Endothelial cell of umbilical vein (primary cell): ENCODE results near the gene HCLS1. TPM values are rescaled to one million over a fixed set of nuclear protein-coding genes. Genes with fewer than 3 reads are reported as not detected.

ENCODE experiments used
- BruUV-seq: library from RNA; stranded (reverse); fragments of 400-500 nt; replicated peaks from 2 replicates; lab custom pipeline; 2021; lab: Mats Ljungman, UMichigan
- CTCF ChIA-PET: fragments of 300-600, 350-600 bp; sonication (Branson Sonifier 250); formaldehyde crosslinking; loops from one replicate; lab custom pipeline; 2021; ENCODE audit warnings: antibody characterized with exemption, inconsistent platforms; lab: Charles Lee
- POLR2A ChIA-PET: fragments of 300-600, 350-600 bp; sonication (Branson Sonifier 250); formaldehyde crosslinking; loops from one replicate; lab custom pipeline; 2021; ENCODE audit warnings: antibody characterized with exemption, inconsistent platforms; lab: Charles Lee
- DNase-seq: peaks from one replicate; pipeline ENCODE4 v3.0.0-alpha.2; 2011; ENCODE audit warnings: low read depth, low spot score
- FAIRE-seq: peaks from 2 replicates; lab custom pipeline; 2011; peaks lifted over from hg19 to GRCh38; lab: Jason Lieb, UNC
- H2AFZ ChIP-seq: 2 replicates; pipeline ENCODE4 v1.6.0; 2012; ENCODE audit warnings: low read depth, low read length, control low read depth, inconsistent platforms
- H3K27ac ChIP-seq: 2 replicates; pipeline ENCODE4 v1.5.1; 2011; ENCODE audit warnings: low read depth, mild to moderate bottlenecking, control low read depth, low read length, moderate library complexity; ENCODE audit not compliant: insufficient read depth
- H3K27me3 ChIP-seq, 2 experiments: 2 replicates each; pipeline versions ENCODE4 v1.6.0 to v1.6.1; 2011; ENCODE audit warnings: low read length in 2 of 2, mixed read lengths in 1 of 2; ENCODE audit not compliant: control insufficient read depth in 2 of 2, insufficient read depth in 2 of 2
- H3K36me3 ChIP-seq, 2 experiments: 2 replicates in 1 of 2; 3 replicates in 1 of 2; pipeline ENCODE4 v1.5.1; 2011; ENCODE audit warnings: low read length in 2 of 2, mild to moderate bottlenecking in 1 of 2, moderate library complexity in 1 of 2; ENCODE audit not compliant: control insufficient read depth in 2 of 2, insufficient read depth in 2 of 2; ENCODE audit errors: extremely low read depth in 1 of 2
- H3K4me1 ChIP-seq: 3 replicates; pipeline ENCODE4 v1.5.1; 2011; ENCODE audit warnings: mild to moderate bottlenecking, low read length; ENCODE audit not compliant: control insufficient read depth, insufficient read depth; ENCODE audit errors: extremely low read depth
- H3K4me2 ChIP-seq: 2 replicates; pipeline ENCODE4 v1.6.1; 2011; ENCODE audit warnings: low read length, control low read depth, mixed read lengths; ENCODE audit not compliant: insufficient read depth
- H3K4me3 ChIP-seq, 3 experiments: fragments of 200-600 bp in 1 of 3; sonication (generic), shearing (Covaris generic) in 1 of 3; replicated peaks in 1 of 3; 2 replicates each; pipeline ENCODE4 v1.5.1; 2011 to 2016; ENCODE audit warnings: control low read depth in 3 of 3, low read length in 3 of 3, mild to moderate bottlenecking in 2 of 3, inconsistent platforms in 1 of 3, low read depth in 1 of 3, moderate library complexity in 1 of 3; ENCODE audit not compliant: insufficient read depth in 1 of 3
- H3K79me2 ChIP-seq: 2 replicates; pipeline ENCODE4 v1.6.0; 2012; ENCODE audit warnings: low read length, inconsistent platforms; ENCODE audit not compliant: control insufficient read depth, insufficient read depth
- H3K9ac ChIP-seq: replicated peaks from 2 replicates; pipeline ENCODE3; 2011; ENCODE audit warnings: low read length, control low read depth; ENCODE audit not compliant: insufficient read depth; ENCODE audit errors: extremely low read depth
- H3K9me1 ChIP-seq: replicated peaks from 3 replicates; pipeline ENCODE4 v1.6.0; 2011; ENCODE audit warnings: mild to moderate bottlenecking, low read length; ENCODE audit not compliant: control insufficient read depth, insufficient read depth; ENCODE audit errors: extremely low read depth
- H3K9me3 ChIP-seq: replicated peaks from 2 replicates; pipeline ENCODE4 v1.5.1; 2012; ENCODE audit warnings: low read length, inconsistent platforms; ENCODE audit not compliant: control insufficient read depth, insufficient read depth
- H4K20me1 ChIP-seq: replicated peaks from 2 replicates; pipeline ENCODE3; 2011; ENCODE audit warnings: mild to moderate bottlenecking, low read length; ENCODE audit not compliant: control insufficient read depth, insufficient read depth; ENCODE audit errors: extremely low read depth
- CTCF ChIP-seq, 2 donors: IDR thresholded peaks; 1 replicate in 1 of 2; 2 replicates in 1 of 2; pipeline ENCODE4 v1.5.1; 2011; ENCODE audit warnings: low read length in 2 of 2, mild to moderate bottlenecking in 2 of 2, moderate library complexity in 2 of 2, control low read depth in 1 of 2, inconsistent platforms in 1 of 2, low read depth in 1 of 2; ENCODE audit not compliant: insufficient read depth in 1 of 2; ENCODE audit errors: extremely low read depth in 1 of 2
- EZH2 ChIP-seq: IDR thresholded peaks from 2 replicates; pipeline ENCODE4 v1.6.1; 2012; ENCODE audit warnings: borderline replicate concordance, low read depth, mild to moderate bottlenecking, moderate library complexity, low read length, inconsistent platforms; ENCODE audit not compliant: severe bottlenecking
- FOS ChIP-seq: IDR thresholded peaks from 2 replicates; pipeline ENCODE4 v1.6.1; 2011; ENCODE audit warnings: mild to moderate bottlenecking, low read length, moderate library complexity, borderline replicate concordance; ENCODE audit not compliant: insufficient read depth
- GATA2 ChIP-seq: IDR thresholded peaks from 2 replicates; pipeline ENCODE4 v1.7.0; 2011; ENCODE audit warnings: low read depth, mild to moderate bottlenecking, moderate library complexity, mixed read lengths, low read length; ENCODE audit not compliant: insufficient read length, insufficient read depth
- JUN ChIP-seq: IDR thresholded peaks from 2 replicates; pipeline ENCODE4 v1.6.1; 2011; ENCODE audit warnings: borderline replicate concordance, low read depth; ENCODE audit not compliant: insufficient read length, insufficient read depth
- MAX ChIP-seq: IDR thresholded peaks from 2 replicates; pipeline ENCODE4 v1.6.1; 2011; ENCODE audit not compliant: insufficient read depth, insufficient read length
- MYC ChIP-seq: IDR thresholded peaks from one replicate; pipeline ENCODE4 v1.6.1; 2011; ENCODE audit warnings: mild to moderate bottlenecking, low read depth, low read length
- POLR2A ChIP-seq: IDR thresholded peaks from 2 replicates; pipeline ENCODE4 v1.6.1; 2012; ENCODE audit warnings: low read depth, mild to moderate bottlenecking, control low read depth, low read length
- POLR2AphosphoS5 ChIP-seq: IDR thresholded peaks from 2 replicates; pipeline ENCODE4 v1.6.1; 2012; ENCODE audit warnings: low read depth, mild to moderate bottlenecking, control low read depth, low read length, moderate library complexity; ENCODE audit not compliant: insufficient read depth
- dilution Hi-C: fragments of 300-500 bp; cut with MboI; formaldehyde crosslinking; loops from one replicate; pipeline ENCODE4 v1.15.0; 2019; ENCODE audit warnings: low sequenced_read_pairs; ENCODE audit not compliant: extremely low pct_ligation_motif_present
- intact Hi-C: fragments of 100-400 bp; cut with micrococcal nuclease; formaldehyde crosslinking; loops from one replicate; pipeline ENCODE4 v1.10.0; 2022
- polyA plus RNA-seq, 4 experiments: library from polyadenylated mRNA; depleted of rRNA in 3 of 4; stranded (reverse) in 3 of 4; unstranded in 1 of 4; fragments of >200 nt; gene quantifications; 2 replicates each; pipeline versions ENCODE4 v1.2.1 to v1.2.3, GENCODE V29; 2011 to 2012; ENCODE audit warnings: missing spikeins in 1 of 4
- total RNA-seq: library from RNA; stranded (reverse); gene quantifications from 2 replicates; pipeline ENCODE4 v1.2.3, GENCODE V29; 2021

HCLS1 gene
- total and polyA plus RNA-seq, 2 donors (not counting 3 experiments of a cell fraction or from before 2014, with no cell fraction given), result 51.9 to 63.5 TPM

GRCh38 chr3:121642601-121643314 is 17.9 kb downstream of the HCLS1 start:
- Histone ChIP-seq H4K20me1 (no peaks in the 10 kb centered on the region), H3K79me2 (no peaks in the 10 kb centered on the region), H3K4me2 (no peak overlapping the region), H3K9me3 (no peaks in the 10 kb centered on the region), H3K4me3 (no peak overlapping the region), H3K27ac (no peak overlapping the region), H3K27me3 (no peaks in the 10 kb centered on the region), H2AFZ (no peak overlapping the region), H3K9me1 (no peaks in the 10 kb centered on the region), H3K36me3 (peaks cover 6 to 9% of the 10 kb centered on the region in 2 experiments), H3K9ac (no peak overlapping the region), H3K4me1 (no peaks in the 10 kb centered on the region)
- no peak for DNase-seq
- intact Hi-C loops, result no loop called here
- TF ChIP-seq GATA2, result no peak
- no peak for TF ChIP-seq MYC
- no peak for TF ChIP-seq CTCF (IDR thresholded peaks at IDR 0.05; ENCODE audit: extremely low read depth in 1 of 2, insufficient read depth in 1 of 2, low read depth in 1 of 2, low read length in 2 of 2)
- TF ChIP-seq POLR2A, result no peak
- TF ChIP-seq JUN, result no peak
- TF ChIP-seq POLR2AphosphoS5, result no peak
- TF ChIP-seq MAX, result no peak
- no peak for TF ChIP-seq FOS
- no peak for TF ChIP-seq EZH2
- dilution Hi-C loops, result no loop called here
- CTCF ChIA-PET, result no interaction called here
- no peak for FAIRE-seq
- BruUV-seq, result no TSS peak
- POLR2A ChIA-PET, result no interaction called here
